HEK293 (cell line): ENCODE data around the gene SAMD4B.

Experiments
- CTCF ChIA-PET: fragments of 350-600 bp; formaldehyde crosslinking; extraction: SDS; loops from one replicate; lab custom pipeline; 2021; ENCODE audit warnings: antibody characterized with exemption; lab: Yijun Ruan, JAX
- POLR2A ChIA-PET: fragments of 300-600 bp; formaldehyde crosslinking; extraction: SDS; loops from one replicate; lab custom pipeline; 2020; ENCODE audit warnings: antibody characterized with exemption, inconsistent platforms; lab: Yijun Ruan, JAX
- H3K27ac ChIP-seq: fragments of 200-500 bp; sonication (Bioruptor generic); 2 replicates; pipeline ENCODE4 v1.5.1; 2014; ENCODE audit warnings: low read depth, low read length, control low read depth, inconsistent platforms; ENCODE audit errors: extremely low read depth
- H3K36me3 ChIP-seq, 2 experiments: fragments of 200-500 bp in 1 of 2; sonication (Bioruptor generic) in 1 of 2; 1 replicate in 1 of 2; 2 replicates in 1 of 2; pipeline ENCODE4 v1.5.1; 2014 to 2017; ENCODE audit warnings: inconsistent platforms in 2 of 2, low read length in 2 of 2; ENCODE audit not compliant: control insufficient read depth in 2 of 2, insufficient read depth in 1 of 2
- H3K4me1 ChIP-seq: fragments of 200-500 bp; sonication (Bioruptor generic); 2 replicates; pipeline ENCODE4 v1.5.1; 2014; ENCODE audit warnings: mild to moderate bottlenecking, low read length, inconsistent platforms; ENCODE audit not compliant: control insufficient read depth, insufficient read depth
- H3K4me3 ChIP-seq: 2 replicates; pipeline ENCODE4 v1.5.1; 2011; ENCODE audit warnings: low read depth, mild to moderate bottlenecking, control low read depth, low read length, moderate library complexity
- H3K9me3 ChIP-seq: fragments of 200-500 bp; sonication (Bioruptor generic); 2 replicates; pipeline ENCODE4 v1.5.1; 2014; ENCODE audit warnings: low read depth, low read length, inconsistent platforms; ENCODE audit not compliant: control insufficient read depth, insufficient read depth
- BCL11B ChIP-seq: fragments of 450-650 bp; formaldehyde crosslinking; IDR thresholded peaks from 2 replicates; pipeline ENCODE4 v1.5.1; 2016; ENCODE audit warnings: low read depth, missing biosample characterization, missing genetic modification characterization
- GLIS1 ChIP-seq: fragments of 450-650 bp; formaldehyde crosslinking; IDR thresholded peaks from 2 replicates; pipeline ENCODE4 v1.5.1; 2016; ENCODE audit warnings: missing biosample characterization, missing genetic modification characterization
- GLIS2 ChIP-seq: fragments of 450-650 bp; formaldehyde crosslinking; IDR thresholded peaks from 2 replicates; pipeline ENCODE4 v1.5.1; 2016; ENCODE audit warnings: missing biosample characterization, missing genetic modification characterization
- HOXC10 ChIP-seq: sonication (generic); formaldehyde crosslinking; IDR thresholded peaks from 2 replicates; pipeline ENCODE4 v1.8.1; 2023; ENCODE audit warnings: mild to moderate bottlenecking, missing genetic modification reagents
- KLF8 ChIP-seq: fragments of 450-650 bp; formaldehyde crosslinking; IDR thresholded peaks from 2 replicates; pipeline ENCODE4 v1.5.1; 2016; ENCODE audit warnings: missing biosample characterization, missing genetic modification characterization
- KLF9 ChIP-seq: fragments of 450-650 bp; formaldehyde crosslinking; IDR thresholded peaks from 2 replicates; pipeline ENCODE4 v1.5.1; 2016; ENCODE audit warnings: missing biosample characterization, missing genetic modification characterization, low read depth
- MEIS1 ChIP-seq: sonication (generic); formaldehyde crosslinking; IDR thresholded peaks from 2 replicates; pipeline ENCODE4 v1.8.1; 2022; ENCODE audit warnings: missing genetic modification reagents, mild to moderate bottlenecking, borderline replicate concordance
- MZF1 ChIP-seq: fragments of 450-650 bp; formaldehyde crosslinking; IDR thresholded peaks from 2 replicates; pipeline ENCODE4 v1.5.1; 2017; ENCODE audit warnings: missing biosample characterization, missing genetic modification characterization, borderline replicate concordance
- REPIN1 ChIP-seq: fragments of 450-650 bp; formaldehyde crosslinking; IDR thresholded peaks from 2 replicates; pipeline ENCODE4 v1.5.1; 2017; ENCODE audit warnings: missing biosample characterization, missing genetic modification characterization, low read depth
- SCRT1 ChIP-seq: fragments of 450-650 bp; formaldehyde crosslinking; IDR thresholded peaks from 2 replicates; pipeline ENCODE4 v1.5.1; 2016; ENCODE audit warnings: missing biosample characterization, missing genetic modification characterization, borderline replicate concordance
- SCRT2 ChIP-seq: fragments of 450-650 bp; formaldehyde crosslinking; IDR thresholded peaks from 2 replicates; pipeline ENCODE4 v1.5.1; 2016; ENCODE audit warnings: missing biosample characterization, missing genetic modification characterization
- SP2 ChIP-seq: fragments of 450-650 bp; formaldehyde crosslinking; IDR thresholded peaks from 2 replicates; pipeline ENCODE4 v1.5.1; 2016; ENCODE audit warnings: missing biosample characterization, missing genetic modification characterization
- ZFP3 ChIP-seq: fragments of 450-650 bp; formaldehyde crosslinking; IDR thresholded peaks from 2 replicates; pipeline ENCODE4 v1.5.1; 2016; ENCODE audit warnings: low read depth, missing biosample characterization, missing genetic modification characterization
- ZIC2 ChIP-seq: fragments of 450-650 bp; formaldehyde crosslinking; IDR thresholded peaks from 2 replicates; pipeline ENCODE4 v1.5.1; 2016; ENCODE audit warnings: missing biosample characterization, missing genetic modification characterization
- ZNF112 ChIP-seq: fragments of 450-650 bp; formaldehyde crosslinking; IDR thresholded peaks from 2 replicates; pipeline ENCODE4 v1.5.0; 2017; ENCODE audit warnings: missing biosample characterization, missing genetic modification characterization
- ZNF114 ChIP-seq: fragments of 450-650 bp; formaldehyde crosslinking; IDR thresholded peaks from 2 replicates; pipeline ENCODE4 v1.5.0; 2017; ENCODE audit warnings: missing biosample characterization, missing genetic modification characterization
- ZNF292 ChIP-seq: fragments of 450-650 bp; formaldehyde crosslinking; IDR thresholded peaks from 2 replicates; pipeline ENCODE4 v1.5.1; 2016; ENCODE audit warnings: low read depth, missing biosample characterization, missing genetic modification characterization, borderline replicate concordance
- ZNF302 ChIP-seq: fragments of 450-650 bp; formaldehyde crosslinking; IDR thresholded peaks from 2 replicates; pipeline ENCODE4 v1.5.1; 2016; ENCODE audit warnings: missing biosample characterization, missing genetic modification characterization, low read depth
- ZNF341 ChIP-seq: fragments of 450-650 bp; formaldehyde crosslinking; IDR thresholded peaks from 2 replicates; pipeline ENCODE4; 2016; ENCODE audit warnings: low read depth, missing biosample characterization, missing genetic modification characterization
- ZNF391 ChIP-seq: fragments of 450-650 bp; formaldehyde crosslinking; IDR thresholded peaks from 2 replicates; pipeline ENCODE4 v1.5.1; 2016; ENCODE audit warnings: low read depth, missing biosample characterization, missing genetic modification characterization, borderline replicate concordance
- ZNF518A ChIP-seq: fragments of 450-650 bp; formaldehyde crosslinking; conservative IDR thresholded peaks from 2 replicates; pipeline ENCODE4 v1.5.1; 2016; ENCODE audit warnings: low read depth, missing biosample characterization, missing genetic modification characterization
- TF ChIP-seq, protein P1 (sequence below): fragments of 450-650 bp; formaldehyde crosslinking; IDR thresholded peaks from 2 replicates; pipeline ENCODE4 v1.5.1; 2016; ENCODE audit warnings: missing biosample characterization, missing genetic modification characterization, low read depth
- TF ChIP-seq, protein P2 (sequence below): fragments of 450-650 bp; formaldehyde crosslinking; IDR thresholded peaks from 2 replicates; pipeline ENCODE4 v1.5.1; 2016; ENCODE audit warnings: missing biosample characterization, missing genetic modification characterization

The SAMD4B gene

DNA sequence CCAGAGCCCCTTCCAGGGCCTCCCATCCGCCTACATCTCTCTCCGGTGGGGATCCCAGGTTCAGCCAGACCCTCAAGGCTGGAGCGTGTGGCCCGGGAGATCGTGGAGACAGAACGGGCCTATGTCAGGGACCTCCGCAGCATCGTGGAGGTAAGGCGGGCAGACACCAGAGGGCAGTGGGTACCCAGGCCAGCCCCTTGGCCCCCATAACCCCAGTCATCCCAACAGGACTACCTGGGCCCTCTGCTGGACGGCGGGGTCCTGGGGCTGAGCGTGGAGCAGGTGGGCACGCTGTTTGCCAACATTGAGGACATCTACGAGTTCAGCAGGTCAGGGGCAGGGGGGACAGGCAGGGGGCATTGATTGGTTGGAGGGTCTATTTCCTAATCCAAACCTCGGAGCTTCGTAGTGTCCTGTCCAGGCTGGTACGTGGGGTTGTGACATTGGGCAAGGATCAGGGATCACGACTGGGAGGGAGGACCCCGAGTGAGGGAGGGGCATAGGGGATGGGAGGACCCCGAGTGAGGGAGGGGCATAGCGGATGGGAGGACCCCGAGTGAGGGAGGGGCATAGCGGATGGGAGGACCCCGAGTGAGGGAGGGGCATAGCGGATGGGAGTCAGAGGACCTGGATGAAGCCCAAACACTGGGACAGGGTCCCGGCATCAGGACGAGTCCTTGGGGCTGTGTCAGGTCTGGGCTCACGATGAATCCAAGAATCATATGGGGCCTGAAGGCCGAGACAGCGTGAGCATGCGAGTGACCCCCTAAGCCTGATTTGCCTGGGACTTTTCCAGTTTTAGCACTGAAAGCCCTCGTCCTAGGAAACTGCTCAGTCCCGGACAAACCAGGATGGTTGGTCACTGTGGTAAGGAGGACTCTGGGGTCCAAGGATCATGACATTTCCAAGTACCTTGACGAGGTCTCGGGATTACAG is 73.2 kb downstream of the SAMD4B start (continued):
- TF ChIP-seq, protein P1, sequence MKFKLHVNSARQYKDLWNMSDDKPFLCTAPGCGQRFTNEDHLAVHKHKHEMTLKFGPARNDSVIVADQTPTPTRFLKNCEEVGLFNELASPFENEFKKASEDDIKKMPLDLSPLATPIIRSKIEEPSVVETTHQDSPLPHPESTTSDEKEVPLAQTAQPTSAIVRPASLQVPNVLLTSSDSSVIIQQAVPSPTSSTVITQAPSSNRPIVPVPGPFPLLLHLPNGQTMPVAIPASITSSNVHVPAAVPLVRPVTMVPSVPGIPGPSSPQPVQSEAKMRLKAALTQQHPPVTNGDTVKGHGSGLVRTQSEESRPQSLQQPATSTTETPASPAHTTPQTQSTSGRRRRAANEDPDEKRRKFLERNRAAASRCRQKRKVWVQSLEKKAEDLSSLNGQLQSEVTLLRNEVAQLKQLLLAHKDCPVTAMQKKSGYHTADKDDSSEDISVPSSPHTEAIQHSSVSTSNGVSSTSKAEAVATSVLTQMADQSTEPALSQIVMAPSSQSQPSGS (tag by site-specific recombination), result no peak
- TF ChIP-seq HOXC10 (CRISPR knock-in tag) (no peak), ZNF112 (no peak), ZNF391 (no peak), MZF1 (tag by site-specific recombination) (no peak)

DNA sequence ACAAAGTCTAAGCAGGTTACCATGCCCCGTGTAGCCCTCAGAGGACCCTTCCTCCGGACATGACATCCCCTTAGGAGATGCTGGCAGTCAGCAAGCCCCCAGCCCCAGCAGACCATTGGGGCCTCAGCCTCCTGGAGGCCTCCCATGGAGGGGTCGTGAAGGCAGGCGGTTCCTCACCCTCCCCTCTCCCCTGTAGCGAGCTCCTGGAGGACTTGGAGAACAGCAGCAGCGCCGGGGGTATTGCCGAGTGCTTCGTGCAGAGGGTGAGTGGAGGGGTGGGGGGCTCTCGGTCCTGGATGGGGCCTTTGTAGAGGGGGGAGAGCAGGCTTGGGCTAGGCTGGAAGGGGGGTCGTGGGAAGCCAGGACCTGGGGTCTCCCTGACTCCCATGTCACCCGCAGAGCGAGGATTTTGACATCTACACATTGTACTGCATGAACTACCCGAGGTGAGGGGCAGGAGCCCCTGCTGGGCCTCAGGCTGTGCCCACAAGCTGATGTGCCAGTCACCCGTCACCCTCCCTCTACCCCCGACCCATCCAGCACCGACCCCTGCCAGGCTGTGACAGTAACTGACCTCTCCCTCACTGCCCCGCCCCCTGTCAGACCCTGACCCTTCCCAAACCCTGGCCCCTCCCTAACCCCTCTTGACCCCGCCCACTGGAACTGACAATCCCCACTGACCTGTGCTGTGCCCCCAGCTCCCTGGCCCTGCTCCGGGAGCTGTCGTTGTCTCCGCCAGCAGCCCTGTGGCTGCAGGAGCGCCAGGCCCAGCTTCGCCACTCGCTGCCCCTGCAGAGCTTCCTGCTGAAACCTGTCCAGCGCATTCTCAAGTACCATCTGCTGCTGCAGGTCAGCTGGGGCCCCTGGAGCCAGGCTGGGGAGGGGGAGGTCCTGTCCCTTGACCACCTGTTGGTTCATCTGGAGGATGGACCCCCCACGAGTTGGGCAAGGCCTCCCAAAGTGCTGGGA is 74.2 kb downstream of the SAMD4B start:
- H3K4me3 ChIP-seq, result no peak overlapping the region
- ChIA-PET POLR2A (interaction anchor here (0.6 to 13.3 kb wide), 10 partner anchors 11 to 575 kb away, joined by 3 to 255 read pairs (median 4); partner anchors contain the start of genes MED29, PAF1, RPS16 and SUPT5H), CTCF (interaction anchor here (0.6 to 1.2 kb wide), 6 partner anchors 12 to 418 kb away, joined by 3 to 4 read pairs (median 3); no protein-coding TSS in a partner anchor)
- peaks cover 9% of the 10 kb centered on the region for H3K4me1 ChIP-seq
- no peaks in the 10 kb centered on the region for H3K9me3 ChIP-seq
- peaks cover 56 to 57% of the 10 kb centered on the region in 2 experiments for H3K36me3 ChIP-seq
- no peak overlapping the region for H3K27ac ChIP-seq
- peak; percentile 23; the same call in 1 of the 2 replicates for TF ChIP-seq ZNF341 (tag by site-specific recombination)
- peak; percentile 80 for TF ChIP-seq ZIC2 (tag by site-specific recombination)
- peak; percentile 60; the same call in 1 of the 2 replicates for TF ChIP-seq KLF8
- TF ChIP-seq, protein P2, sequence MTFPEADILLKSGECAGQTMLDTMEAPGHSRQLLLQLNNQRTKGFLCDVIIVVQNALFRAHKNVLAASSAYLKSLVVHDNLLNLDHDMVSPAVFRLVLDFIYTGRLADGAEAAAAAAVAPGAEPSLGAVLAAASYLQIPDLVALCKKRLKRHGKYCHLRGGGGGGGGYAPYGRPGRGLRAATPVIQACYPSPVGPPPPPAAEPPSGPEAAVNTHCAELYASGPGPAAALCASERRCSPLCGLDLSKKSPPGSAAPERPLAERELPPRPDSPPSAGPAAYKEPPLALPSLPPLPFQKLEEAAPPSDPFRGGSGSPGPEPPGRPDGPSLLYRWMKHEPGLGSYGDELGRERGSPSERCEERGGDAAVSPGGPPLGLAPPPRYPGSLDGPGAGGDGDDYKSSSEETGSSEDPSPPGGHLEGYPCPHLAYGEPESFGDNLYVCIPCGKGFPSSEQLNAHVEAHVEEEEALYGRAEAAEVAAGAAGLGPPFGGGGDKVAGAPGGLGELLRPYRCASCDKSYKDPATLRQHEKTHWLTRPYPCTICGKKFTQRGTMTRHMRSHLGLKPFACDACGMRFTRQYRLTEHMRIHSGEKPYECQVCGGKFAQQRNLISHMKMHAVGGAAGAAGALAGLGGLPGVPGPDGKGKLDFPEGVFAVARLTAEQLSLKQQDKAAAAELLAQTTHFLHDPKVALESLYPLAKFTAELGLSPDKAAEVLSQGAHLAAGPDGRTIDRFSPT (tag by site-specific recombination), result peak; percentile 39; the same call in 1 of the 2 replicates
- peak; percentile 67 for TF ChIP-seq GLIS1 (tag by site-specific recombination)
- no peak for TF ChIP-seq ZFP3 (tag by site-specific recombination)
- 0 out of 2 replicates have a peak, but pooled peaks have one; percentile 24 for TF ChIP-seq BCL11B (tag by site-specific recombination)
- no peak for TF ChIP-seq ZNF292
- peak; percentile 20; the same call in 1 of the 2 replicates for TF ChIP-seq SP2 (tag by site-specific recombination)
- TF ChIP-seq SCRT2 (tag by site-specific recombination), result peak; percentile 96
- no peak for TF ChIP-seq ZNF114
- TF ChIP-seq ZNF518A (tag by site-specific recombination), result no peak
- no peak for TF ChIP-seq REPIN1
- peak; percentile 92; the same call in 1 of the 2 replicates for TF ChIP-seq SCRT1
- no peak for TF ChIP-seq MEIS1 (CRISPR knock-in tag)
- 0 out of 2 replicates have a peak, but pooled peaks have one; percentile 40 for TF ChIP-seq KLF9 (tag by site-specific recombination)
- TF ChIP-seq ZNF302 (tag by site-specific recombination), result no peak
- TF ChIP-seq GLIS2, result peak; percentile 22; the same call in 1 of the 2 replicates
- TF ChIP-seq ZNF391, result no peak
